Astrocyte of the spinal cord (primary cell): Measurements from ENCODE around the gene REXO2.

Experiments used
- DNase-seq: peaks from one replicate; pipeline ENCODE4 v3.0.0; 2011; ENCODE audit warnings: low read depth, low spot score
- H3K4me3 ChIP-seq: 2 replicates; pipeline ENCODE4 v1.5.1; 2011; ENCODE audit warnings: low read depth, mild to moderate bottlenecking, low read length, moderate library complexity
- CTCF ChIP-seq: IDR thresholded peaks from 2 replicates; pipeline ENCODE4 v1.5.1; 2012; ENCODE audit warnings: low read depth, mild to moderate bottlenecking, low read length, inconsistent platforms
- in situ Hi-C: cut with HindIII; loops from 2 replicates; pipeline ENCODE4 v1.10.0; 2017; ENCODE audit warnings: low sequenced_read_pairs

REXO2 gene

GRCh38 chr11:114439229-114440120, at the start of gene REXO2:
TSS of gene REXO2 (plus strand) at chr11:114439467. CDS start at chr11:114439529, 62 bp downstream.
- DNase-seq, result peak; percentile 95
- in situ Hi-C loops, result no loop called here

DNA sequence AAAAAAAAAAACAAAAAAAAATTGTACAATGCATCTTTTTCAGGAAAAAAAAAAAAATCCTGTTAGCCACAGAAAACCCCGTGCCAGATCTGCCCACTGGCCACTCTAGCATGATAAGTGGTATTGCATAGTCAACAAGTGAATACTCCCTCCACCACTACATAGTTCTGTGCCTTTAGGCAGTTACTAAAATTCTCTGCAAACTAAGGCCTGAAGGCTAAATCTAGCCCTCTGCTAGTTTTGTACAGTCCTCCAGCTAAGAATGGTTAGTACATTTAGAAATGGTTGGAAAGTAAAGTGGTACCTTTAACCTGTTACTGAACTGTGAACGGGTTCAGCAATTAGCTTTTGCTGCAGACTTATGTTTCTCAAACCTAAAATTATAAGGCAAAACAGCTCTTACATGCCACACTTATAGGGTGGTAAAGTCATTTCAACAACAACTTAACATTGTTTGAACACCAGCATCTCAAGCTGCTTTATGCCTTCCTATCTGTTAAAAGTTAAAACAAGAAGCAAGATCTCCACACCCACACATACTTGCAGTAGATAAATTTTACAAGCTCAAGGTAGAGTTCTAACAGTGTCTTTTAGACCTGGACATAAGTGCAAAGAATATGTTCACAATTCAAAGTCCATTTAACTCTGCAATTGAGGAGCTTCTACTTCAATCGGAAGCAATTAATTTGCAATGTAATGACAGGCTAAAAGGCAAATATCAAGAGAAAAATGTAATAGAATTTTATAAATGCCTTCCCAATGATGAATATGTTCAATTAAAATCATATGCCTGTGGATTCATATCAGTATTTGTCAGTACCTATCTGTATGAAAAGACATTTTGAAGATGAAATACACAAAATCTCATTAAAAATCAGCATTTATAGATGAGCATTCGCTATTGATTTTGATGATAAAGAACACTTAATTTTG, 46.3 kb upstream of the REXO2 start:
- TF ChIP-seq CTCF, result no peak
- no peak for DNase-seq
- H3K4me3 ChIP-seq, result no peak overlapping the region
- in situ Hi-C loops, result no loop called here

More at GRCh38 chr11:114439229-114440120, at the start of gene REXO2:
- peak; percentile 35 for TF ChIP-seq CTCF
- H3K4me3 ChIP-seq, result peak within 1 kb of the TSS; percentile 100

DNA sequence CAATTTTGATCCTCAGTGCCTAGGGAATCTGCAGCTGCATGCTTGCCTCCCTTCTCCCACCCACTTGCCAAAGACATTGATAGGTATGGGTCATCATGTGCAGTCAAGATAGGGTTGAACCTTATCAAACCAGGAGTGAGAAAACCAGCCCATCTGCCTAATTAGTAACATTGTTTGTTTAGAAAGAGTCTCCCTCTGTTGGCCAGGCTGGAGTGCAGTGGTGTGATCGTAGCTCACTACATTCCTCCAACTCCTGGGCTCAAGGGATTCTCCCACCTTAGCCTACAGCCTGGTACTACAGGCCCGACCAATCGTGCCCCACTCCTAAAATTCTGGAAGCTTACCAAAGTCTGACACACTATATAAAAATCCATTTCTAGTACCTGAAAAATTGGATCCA, 43.5 kb upstream of the REXO2 start:
- peak; percentile 36 for TF ChIP-seq CTCF
- H3K4me3 ChIP-seq, result no peak overlapping the region
- DNase-seq, result no peak
- in situ Hi-C loops, result no loop called here

DNA sequence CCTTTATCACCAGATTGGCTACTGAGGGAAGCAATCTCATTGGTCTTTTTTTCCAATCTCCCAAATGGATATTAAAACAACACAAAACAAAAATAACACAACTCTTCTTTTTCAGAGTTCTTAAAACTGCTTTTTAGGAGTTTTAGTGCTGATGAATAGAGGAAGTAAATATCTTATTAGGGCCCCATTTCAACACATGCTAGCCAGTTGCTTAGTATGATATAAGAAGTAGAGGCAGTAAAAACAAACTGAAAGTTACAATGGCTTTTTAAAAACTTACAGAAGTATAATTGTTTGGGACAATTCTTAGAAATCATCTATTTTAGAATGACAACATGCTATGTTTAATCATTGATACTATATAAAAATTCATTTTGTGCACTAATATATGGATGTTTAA, 42.4 kb upstream of the REXO2 start:
- DNase-seq, result no peak
- no peak for TF ChIP-seq CTCF
- in situ Hi-C loops, result no loop called here
- no peak overlapping the region for H3K4me3 ChIP-seq

DNA sequence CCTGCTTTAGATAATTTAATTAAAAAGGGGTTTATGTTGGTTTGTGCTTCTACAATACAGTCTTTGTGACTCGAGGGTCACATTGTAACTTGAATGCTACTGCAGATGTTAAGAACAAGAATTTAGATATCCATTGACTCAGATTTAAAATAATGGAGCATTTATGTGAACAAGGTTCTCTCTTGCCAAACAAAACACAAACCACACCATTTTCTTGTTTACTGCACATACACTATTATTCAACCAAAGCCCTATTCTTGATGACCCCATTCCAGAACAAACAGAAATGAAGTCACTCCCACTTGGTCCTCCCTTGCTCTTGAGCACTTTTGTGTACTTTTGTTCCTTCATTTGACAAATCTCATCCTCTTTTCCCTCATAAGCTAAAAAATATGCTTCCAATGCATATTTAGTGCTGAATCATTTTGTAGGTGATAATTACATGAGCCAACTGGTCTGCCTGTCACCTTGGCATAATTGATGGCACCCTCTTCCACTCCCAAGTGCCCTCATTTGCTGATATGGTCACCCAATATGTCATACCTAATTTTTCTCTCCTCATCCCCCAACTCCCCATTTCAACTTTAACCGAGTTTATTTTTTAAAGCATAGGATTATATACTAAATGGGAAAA, 41.8 kb upstream of the REXO2 start:
- TF ChIP-seq CTCF, result no peak
- H3K4me3 ChIP-seq, result no peak overlapping the region
- DNase-seq, result no peak
- in situ Hi-C loops, result no loop called here

DNA sequence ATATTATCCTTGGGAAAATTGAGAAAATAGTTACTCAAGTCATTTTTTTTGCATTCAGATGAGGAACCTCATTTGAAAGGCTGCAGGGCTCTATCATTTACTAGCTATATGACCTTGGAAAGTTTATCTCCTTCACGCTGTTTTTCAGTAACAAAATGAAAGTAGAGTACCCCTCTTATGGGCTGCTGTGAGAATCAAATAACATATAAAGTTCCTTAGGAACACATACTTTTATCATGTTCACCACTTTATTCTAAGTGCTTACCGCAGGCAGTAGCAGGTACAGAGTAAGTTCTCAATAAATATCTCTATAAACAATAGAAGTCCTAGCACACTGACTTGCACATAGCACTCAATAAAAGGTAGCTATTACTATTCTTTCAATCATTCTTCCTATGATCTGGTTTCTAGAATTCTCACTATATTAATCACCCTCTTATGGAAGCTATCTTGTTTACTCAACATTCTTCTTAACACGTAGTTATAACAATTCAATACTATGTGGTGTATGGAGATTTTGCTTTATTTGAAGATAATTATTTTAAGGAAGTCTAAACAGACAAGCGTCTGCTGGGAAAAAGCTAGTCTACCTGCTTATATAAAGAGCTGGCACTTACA, 40.9 kb upstream of the REXO2 start:
- no peak overlapping the region for H3K4me3 ChIP-seq
- TF ChIP-seq CTCF, result no peak
- in situ Hi-C loops, result no loop called here
- DNase-seq, result no peak
